Keratinocyte (primary cell): ENCODE measurements around the gene ZNF398. TPM values are rescaled to one million over a fixed set of nuclear protein-coding genes. Genes with fewer than 3 reads are reported as not detected.
A peak's percentile ranks its signal among the peaks of the same experiment; 100 is the strongest.

Experiments
- DNase-seq: peaks from one replicate; pipeline ENCODE4 v3.0.0-alpha.2; 2011; ENCODE audit warnings: low read depth, missing footprints, low spot score
- FAIRE-seq: peaks from 2 replicates; lab custom pipeline; 2011; peaks lifted over from hg19 to GRCh38; lab: Jason Lieb, UNC
- H2AFZ ChIP-seq: 2 replicates; pipeline ENCODE4 v1.6.0; 2012; ENCODE audit warnings: low read length, control low read depth, inconsistent platforms; ENCODE audit not compliant: control insufficient read depth
- H3K27ac ChIP-seq: 2 replicates; pipeline ENCODE4 v1.5.1; 2011; ENCODE audit warnings: low read length; ENCODE audit not compliant: control insufficient read depth, insufficient read depth
- H3K27me3 ChIP-seq: 3 replicates; pipeline ENCODE4 v1.6.0; 2011; ENCODE audit warnings: low read length; ENCODE audit not compliant: control insufficient read depth, insufficient read depth; ENCODE audit errors: extremely low read depth
- H3K36me3 ChIP-seq, 2 experiments: 2 replicates in 1 of 2; 3 replicates in 1 of 2; pipeline ENCODE4 v1.5.1; 2011; ENCODE audit warnings: low read length in 2 of 2, mild to moderate bottlenecking in 1 of 2; ENCODE audit not compliant: control insufficient read depth in 2 of 2, insufficient read depth in 2 of 2; ENCODE audit errors: extremely low read depth in 1 of 2
- H3K4me1 ChIP-seq: 3 replicates; pipeline ENCODE4 v1.5.1; 2011; ENCODE audit warnings: low read length; ENCODE audit not compliant: control insufficient read depth, insufficient read depth; ENCODE audit errors: extremely low read depth
- H3K4me2 ChIP-seq: 3 replicates; pipeline ENCODE4 v1.6.0; 2011; ENCODE audit warnings: low read depth, low read length; ENCODE audit not compliant: control insufficient read depth, insufficient read depth; ENCODE audit errors: extremely low read depth
- H3K4me3 ChIP-seq, 3 experiments: fragments of 200-600 bp in 1 of 3; sonication (generic) in 1 of 3; 2 replicates in 2 of 3; 3 replicates in 1 of 3; pipeline ENCODE4 v1.5.1; 2011 to 2016; ENCODE audit warnings: low read length in 3 of 3, mild to moderate bottlenecking in 3 of 3, control low read depth in 2 of 3, inconsistent platforms in 1 of 3, low read depth in 1 of 3, mixed read lengths in 1 of 3, mixed run types in 1 of 3, moderate library complexity in 1 of 3; ENCODE audit not compliant: control insufficient read depth in 2 of 3, insufficient read depth in 2 of 3; ENCODE audit errors: extremely low read depth in 1 of 3
- H3K79me2 ChIP-seq: 2 replicates; pipeline ENCODE4 v1.6.0; 2012; ENCODE audit warnings: low read length; ENCODE audit not compliant: control insufficient read depth, insufficient read depth
- H3K9ac ChIP-seq: 3 replicates; pipeline ENCODE4 v1.6.0; 2011; ENCODE audit warnings: low read length; ENCODE audit not compliant: control insufficient read depth, insufficient read depth; ENCODE audit errors: extremely low read depth
- H3K9me1 ChIP-seq: 3 replicates; pipeline ENCODE4 v1.6.0; 2011; ENCODE audit warnings: low read length; ENCODE audit not compliant: control insufficient read depth, insufficient read depth; ENCODE audit errors: extremely low read depth
- H3K9me3 ChIP-seq: 2 replicates; pipeline ENCODE4 v1.5.1; 2012; ENCODE audit warnings: low read depth, low read length; ENCODE audit not compliant: control insufficient read depth
- H4K20me1 ChIP-seq: 3 replicates; pipeline ENCODE4 v1.6.0; 2011; ENCODE audit warnings: low read length; ENCODE audit not compliant: control insufficient read depth, insufficient read depth; ENCODE audit errors: extremely low read depth
- CTCF ChIP-seq, 3 experiments: IDR thresholded peaks in 1 of 3; conservative IDR thresholded peaks in 1 of 3; optimal IDR thresholded peaks in 1 of 3; 2 replicates in 2 of 3; 3 replicates in 1 of 3; pipeline versions ENCODE3 to v1.5.1; 2011; ENCODE audit warnings: low read length in 3 of 3, mild to moderate bottlenecking in 3 of 3, moderate library complexity in 2 of 3, control low read depth in 1 of 3, inconsistent platforms in 1 of 3; ENCODE audit not compliant: insufficient read depth in 2 of 3; ENCODE audit errors: extremely low read depth in 1 of 3
- EZH2 ChIP-seq: IDR thresholded peaks from one replicate; pipeline ENCODE4 v1.6.1; 2012; ENCODE audit warnings: inconsistent platforms, mild to moderate bottlenecking, low read length, moderate library complexity
- dilution Hi-C: fragments of 300-500 bp; cut with MboI; formaldehyde crosslinking; loops from one replicate; pipeline ENCODE4 v1.7.0; 2020; ENCODE audit warnings: low sequenced_read_pairs; ENCODE audit not compliant: extremely low pct_ligation_motif_present
- polyA plus RNA-seq, 5 experiments: library from polyadenylated mRNA; depleted of rRNA in 3 of 5; stranded (reverse) in 3 of 5; stranded (forward) in 1 of 5; unstranded in 1 of 5; fragments of >200 nt; gene quantifications; 1 replicate in 1 of 5; 2 replicates in 3 of 5; 3 replicates in 1 of 5; pipeline versions ENCODE4 v1.2.1 to v1.2.3, GENCODE V29; 2011 to 2012; ENCODE audit warnings: missing spikeins in 2 of 5, low read depth in 1 of 5, low replicate concordance in 1 of 5
- small RNA-seq, 3 experiments: library from RNA; depleted of rRNA; stranded (forward); fragments of <200 nt; gene quantifications; one replicate each; pipeline ENCODE3, GENCODE V24; 2012; ENCODE audit warnings: low read depth in 3 of 3, low replicate concordance in 1 of 3; ENCODE audit not compliant: insufficient read length in 3 of 3

The ZNF398 gene
- polyA plus RNA-seq, 1 donor (not counting 4 experiments of a cell fraction or from before 2014, with no cell fraction given): 7.4 TPM

- no peak overlapping the region for H2AFZ ChIP-seq
- dilution Hi-C loops: no loop called here
- H3K4me2 ChIP-seq: no peak overlapping the region
- H3K27ac ChIP-seq: no peak overlapping the region
- H3K36me3 ChIP-seq: peaks cover 6 to 8% of the 10 kb centered on the region in 2 experiments
- no peak overlapping the region for H3K4me3 ChIP-seq
- TF ChIP-seq EZH2: no peak
- no peak for TF ChIP-seq CTCF (optimal IDR thresholded peaks at IDR 0.05 in 1 of 3, IDR thresholded peaks at IDR 0.05 in 1 of 3, conservative IDR thresholded peaks at IDR 0.05 in 1 of 3; ENCODE audit: extremely low read depth in 1 of 3, insufficient read depth in 2 of 3, low read length in 3 of 3)
- no peak overlapping the region for H3K9ac ChIP-seq
- FAIRE-seq: no peak
- no peaks in the 10 kb centered on the region for H3K9me1 ChIP-seq
- no peaks in the 10 kb centered on the region for H4K20me1 ChIP-seq
- H3K4me1 ChIP-seq: peaks cover 25% of the 10 kb centered on the region
- no peak for DNase-seq
- no peaks in the 10 kb centered on the region for H3K27me3 ChIP-seq
- no peaks in the 10 kb centered on the region for H3K9me3 ChIP-seq
- no peaks in the 10 kb centered on the region for H3K79me2 ChIP-seq
These were observed 82.3 kb downstream of the ZNF398 start for GRCh38 chr7:149229526-149229925.

- H3K36me3 ChIP-seq: no peaks in the 10 kb centered on the region
- H3K9me3 ChIP-seq: no peaks in the 10 kb centered on the region
- H3K4me1 ChIP-seq: peaks cover 29% of the 10 kb centered on the region
- FAIRE-seq (no peak), DNase-seq (no peak)
- no peaks in the 10 kb centered on the region for H3K79me2 ChIP-seq
- H3K9me1 ChIP-seq: no peaks in the 10 kb centered on the region
- dilution Hi-C loops: no loop called here
- no peak overlapping the region for H2AFZ ChIP-seq
- no peaks in the 10 kb centered on the region for H3K27me3 ChIP-seq
- H3K4me2 ChIP-seq: peak overlapping the region; percentile 54
- TF ChIP-seq EZH2 (no peak), CTCF (optimal IDR thresholded peaks at IDR 0.05 in 1 of 3, IDR thresholded peaks at IDR 0.05 in 1 of 3, conservative IDR thresholded peaks at IDR 0.05 in 1 of 3; ENCODE audit: extremely low read depth in 1 of 3, insufficient read depth in 2 of 3, low read length in 3 of 3) (no peak)
- no peaks in the 10 kb centered on the region for H4K20me1 ChIP-seq
- peak overlapping the region in 1 of 3 experiments; percentile 15 for H3K4me3 ChIP-seq
- no peak overlapping the region for H3K9ac ChIP-seq
- peak overlapping the region; percentile 98 for H3K27ac ChIP-seq
These were observed 85.1 kb downstream of the ZNF398 start for GRCh38 chr7:149232362-149232761.

Small RNA genes within 50 kb of the gene (small RNA-seq; reads per million reads assigned to genes)
- gene AC004890.1: 0 reads per million in 3 experiments
- gene RN7SL521P: 0 reads per million in 3 experiments

Other genes with a start within 250 kb of the ZNF398 start
- gene PDIA4, start 118.9 kb upstream of the ZNF398 start, polyA plus RNA-seq: 97.1 to 270 TPM (median 145 TPM) in 3 replicates
- gene ZNF786, start 56.7 kb upstream of the ZNF398 start, polyA plus RNA-seq: 2.8 to 4.0 TPM (median 3.3 TPM) in 3 replicates
- 1.5 to 2.3 TPM (median 1.8 TPM) in 3 replicates for gene ZNF425, start 21.1 kb upstream of the ZNF398 start, polyA plus RNA-seq
- 12.1 to 14.7 TPM (median 13.1 TPM) in 3 replicates for gene ZNF282, start 48.1 kb downstream of the ZNF398 start, polyA plus RNA-seq
- 2.9 to 6.8 TPM (median 3.8 TPM) in 3 replicates for gene ZNF212, start 92.2 kb downstream of the ZNF398 start, polyA plus RNA-seq
- gene ZNF783, start 114.7 kb downstream of the ZNF398 start, polyA plus RNA-seq: 4.2 to 6.0 TPM (median 5.0 TPM) in 3 replicates